ENCODE measurements around the gene SLC4A1AP.

The SLC4A1AP gene

GRCh38 chr2:27742571-27742970 is 78.9 kb downstream of the SLC4A1AP start:
- no peak for DNase-seq (ENCODE audit: low spot score)
